Endodermal cell (in vitro differentiated cells): ENCODE results near the gene HERPUD1. TPM values are rescaled to one million over a fixed set of nuclear protein-coding genes. Genes with fewer than 3 reads are reported as not detected.

ENCODE experiments used
- DNase-seq: peaks from one replicate; pipeline ENCODE4 v3.0.0-alpha.2; 2017
- H3K27ac ChIP-seq: 2 replicates; pipeline ENCODE4 v1.5.1; 2013; ENCODE audit warnings: mild to moderate bottlenecking, low read depth, low read length, moderate library complexity
- H3K27me3 ChIP-seq: 2 replicates; pipeline ENCODE4 v1.6.1; 2013; ENCODE audit warnings: mild to moderate bottlenecking, low read length, moderate library complexity; ENCODE audit not compliant: insufficient read depth, control insufficient read depth, poor library complexity, severe bottlenecking
- H3K36me3 ChIP-seq: 2 replicates; pipeline ENCODE4 v1.7.0; 2013; ENCODE audit warnings: mild to moderate bottlenecking, low read length, moderate library complexity; ENCODE audit not compliant: control insufficient read depth, insufficient read depth
- H3K4me1 ChIP-seq: one replicate; pipeline ENCODE4 v1.7.0; 2013; ENCODE audit warnings: low read length; ENCODE audit not compliant: control insufficient read depth, insufficient read depth
- H3K4me3 ChIP-seq: 2 replicates; pipeline ENCODE4 v1.5.1; 2013; ENCODE audit warnings: mild to moderate bottlenecking, low read length, moderate library complexity
- H3K9ac ChIP-seq: 2 replicates; pipeline ENCODE4 v1.6.1; 2013; ENCODE audit warnings: mild to moderate bottlenecking, low read length, moderate library complexity; ENCODE audit not compliant: poor library complexity, severe bottlenecking; ENCODE audit errors: extremely low read depth
- H3K9me3 ChIP-seq: 2 replicates; pipeline ENCODE4 v1.6.1; 2013; ENCODE audit warnings: mild to moderate bottlenecking, low read length, moderate library complexity; ENCODE audit not compliant: control insufficient read depth
- H3K27ac Mint-ChIP-seq: 2 replicates; pipeline ENCODE4 v1.8.0; 2020; ENCODE audit warnings: mixed read lengths
- H3K27me3 Mint-ChIP-seq: 2 replicates; pipeline ENCODE4 v1.8.0; 2021; ENCODE audit warnings: mild to moderate bottlenecking, mixed read lengths; ENCODE audit not compliant: insufficient read depth
- H3K36me3 Mint-ChIP-seq: 2 replicates; pipeline ENCODE4 v1.8.0; 2020; ENCODE audit warnings: low read depth, mixed read lengths
- H3K4me1 Mint-ChIP-seq: 2 replicates; pipeline ENCODE4 v1.8.0; 2020; ENCODE audit warnings: mixed read lengths
- H3K4me3 Mint-ChIP-seq: 2 replicates; pipeline ENCODE4 v1.8.0; 2020; ENCODE audit warnings: mild to moderate bottlenecking, moderate library complexity, mixed read lengths
- H3K9me3 Mint-ChIP-seq: 2 replicates; pipeline ENCODE4 v1.8.0; 2020; ENCODE audit warnings: mild to moderate bottlenecking, mixed read lengths
- CTCF ChIP-seq: fragments of 200-600 bp; sonication (generic); conservative IDR thresholded peaks from 2 replicates; pipeline ENCODE4 v1.5.0; 2021; ENCODE audit warnings: antibody characterized with exemption, mild to moderate bottlenecking
- WGBS, 2 experiments: methylation state at CpG; one replicate each; pipeline versions ENCODE4 v1.1.5 to v1.1.7; 2013; ENCODE audit warnings: missing lambda C conversion rate in 2 of 2, mixed read lengths in 1 of 2; ENCODE audit not compliant: insufficient coverage in 1 of 2, insufficient read length in 1 of 2; 5-methylcytosine and 5-hydroxymethylcytosine counted together
- total RNA-seq, 2 donors: library from RNA; stranded (reverse); fragmentation: NEBNext Ultra II Directional in 1 of 2; extraction: Animal tissue kit (Norgen Biotek cat#: 25700) in 1 of 2; gene quantifications; 2 replicates in 1 of 2; 3 replicates in 1 of 2; pipeline ENCODE4 v1.2.1, GENCODE V29; 2021

The HERPUD1 gene
- total RNA-seq, 2 donors from 2014 or later = 21.5 to 40.6 TPM

DNA sequence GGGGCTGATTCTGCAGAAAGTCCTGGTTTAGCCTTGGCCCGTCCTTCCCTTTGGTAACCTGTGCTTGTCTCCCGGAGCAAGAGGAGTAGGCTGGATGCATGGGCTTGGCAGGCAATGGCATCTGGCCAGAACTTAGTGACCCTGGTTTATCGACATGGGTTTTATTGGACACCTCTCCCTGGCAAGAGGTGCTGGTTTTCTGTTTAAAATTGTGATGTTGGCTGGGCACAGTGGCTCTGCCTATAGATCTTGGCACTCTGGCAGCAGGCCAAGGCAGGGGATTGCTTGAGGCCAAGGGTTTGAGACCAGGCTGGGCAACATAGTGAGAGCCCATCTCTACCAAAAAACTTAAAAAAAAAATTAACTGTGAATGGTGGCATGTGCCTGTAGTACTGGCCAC is 35.7 kb upstream of the HERPUD1 start:
- no peak overlapping the region for H3K27ac ChIP-seq
- Mint-ChIP-seq H3K36me3 (no peaks in the 10 kb centered on the region), H3K9me3 (no peaks in the 10 kb centered on the region), H3K27me3 (peaks cover 3% of the 10 kb centered on the region), H3K4me3 (no peak overlapping the region), H3K27ac (no peak overlapping the region), H3K4me1 (no peaks in the 10 kb centered on the region)
- WGBS, 2 experiments = 87 to 96% methylated on average over 3 of the region's 3 CpGs
- H3K9me3 ChIP-seq = no peaks in the 10 kb centered on the region
- no peak overlapping the region for H3K9ac ChIP-seq
- no peak for DNase-seq
- H3K4me1 ChIP-seq = no peaks in the 10 kb centered on the region
- H3K36me3 ChIP-seq = no peaks in the 10 kb centered on the region
- no peak overlapping the region for H3K4me3 ChIP-seq
- no peak for TF ChIP-seq CTCF
- H3K27me3 ChIP-seq = peaks cover 10% of the 10 kb centered on the region

- Mint-ChIP-seq H3K27ac (no peak overlapping the region), H3K36me3 (no peaks in the 10 kb centered on the region), H3K27me3 (peaks cover 3% of the 10 kb centered on the region), H3K4me1 (no peaks in the 10 kb centered on the region), H3K9me3 (no peaks in the 10 kb centered on the region), H3K4me3 (no peak overlapping the region)
- H3K4me1 ChIP-seq = no peaks in the 10 kb centered on the region
- no peak overlapping the region for H3K4me3 ChIP-seq
- no peak overlapping the region for H3K27ac ChIP-seq
- WGBS, 2 experiments = 86 to 88% methylated on average over 3 to 8 of the region's 8 CpGs
- peaks cover 10% of the 10 kb centered on the region for H3K27me3 ChIP-seq
- no peaks in the 10 kb centered on the region for H3K36me3 ChIP-seq
- no peaks in the 10 kb centered on the region for H3K9me3 ChIP-seq
- no peak for TF ChIP-seq CTCF
- DNase-seq = no peak
- no peak overlapping the region for H3K9ac ChIP-seq
These were observed 34.7 kb upstream of the HERPUD1 start for GRCh38 chr16:56897026-56897799.

DNA sequence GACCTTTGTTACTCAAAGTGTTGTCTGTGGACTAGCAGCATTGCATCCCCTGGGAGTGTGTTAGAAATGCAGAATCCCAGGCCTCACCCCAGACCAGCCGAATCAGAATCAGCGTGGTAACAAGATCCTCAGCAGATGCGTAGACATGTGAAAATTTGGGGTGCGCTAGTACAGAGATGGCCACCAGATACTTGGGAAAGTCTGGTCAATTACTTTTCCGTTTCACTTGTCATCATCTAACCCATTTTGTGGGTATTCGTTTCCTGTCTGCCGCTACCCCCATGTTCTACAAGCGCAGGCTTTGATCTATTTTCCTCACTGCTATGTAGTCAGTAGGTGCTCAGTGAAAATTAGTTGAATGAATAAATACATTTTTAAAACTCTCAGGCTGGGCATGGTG is 33.1 kb upstream of the HERPUD1 start:
- peaks cover 10% of the 10 kb centered on the region for H3K27me3 ChIP-seq
- no peaks in the 10 kb centered on the region for H3K36me3 Mint-ChIP-seq
- 92 to 93% methylated on average over 5 to 8 of the region's 8 CpGs for WGBS, 2 experiments
- no peak overlapping the region for H3K27ac Mint-ChIP-seq
- H3K36me3 ChIP-seq = no peaks in the 10 kb centered on the region
- no peak overlapping the region for H3K4me3 ChIP-seq
- TF ChIP-seq CTCF = no peak
- no peak overlapping the region for H3K27ac ChIP-seq
- peaks cover 3% of the 10 kb centered on the region for H3K27me3 Mint-ChIP-seq
- H3K9ac ChIP-seq = no peak overlapping the region
- H3K4me3 Mint-ChIP-seq = no peak overlapping the region
- no peaks in the 10 kb centered on the region for H3K4me1 Mint-ChIP-seq
- no peaks in the 10 kb centered on the region for H3K9me3 ChIP-seq
- H3K9me3 Mint-ChIP-seq = no peaks in the 10 kb centered on the region
- no peaks in the 10 kb centered on the region for H3K4me1 ChIP-seq
- no peak for DNase-seq
